ENCODE results near the gene SOX10.

SOX10 gene

DNA sequence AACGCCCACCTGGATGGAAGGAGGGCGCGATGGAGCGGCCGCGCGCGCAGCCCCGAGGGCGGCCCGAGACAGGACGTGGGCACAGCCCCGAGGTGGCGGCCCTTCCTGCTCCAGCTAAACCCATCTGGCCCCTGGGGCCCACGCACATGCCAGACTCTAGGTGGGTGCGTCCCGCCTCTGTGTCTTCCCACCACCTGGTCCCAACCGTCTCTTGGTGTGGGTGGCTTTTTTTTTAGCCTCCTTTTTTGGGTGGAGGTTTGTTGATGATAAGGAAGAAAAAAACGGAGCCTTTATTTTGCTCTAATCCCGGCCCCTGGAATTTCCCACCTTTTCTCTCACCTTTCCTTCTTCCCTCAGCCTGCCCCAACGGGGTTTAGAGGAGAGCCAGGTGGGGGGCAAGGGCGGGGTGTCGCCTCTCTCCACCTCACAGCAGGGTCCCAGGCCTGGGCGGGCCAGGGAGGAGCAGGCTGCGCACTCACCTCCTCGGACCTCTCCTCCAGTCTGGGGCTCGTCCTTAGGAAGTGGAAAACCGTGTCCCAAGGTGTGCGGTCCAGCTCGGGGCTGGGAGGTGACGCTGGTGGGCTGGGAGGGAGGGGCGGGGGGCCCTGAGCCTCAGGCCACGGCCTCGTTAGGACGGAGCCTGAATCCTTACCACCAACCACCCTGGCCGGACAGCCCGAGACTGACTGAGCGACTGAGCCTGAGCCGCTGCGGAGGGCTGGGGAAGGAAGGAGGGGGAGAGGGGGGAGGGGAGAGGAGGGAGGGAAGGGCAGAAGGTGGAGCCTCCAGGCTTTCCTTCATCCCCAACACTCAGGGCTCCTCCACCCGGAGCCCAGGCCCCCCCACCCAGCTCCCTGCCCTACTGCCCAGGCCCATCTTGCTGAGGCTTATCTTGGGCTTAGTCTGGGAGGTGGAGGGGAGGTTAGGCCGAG lies at the start of gene SOX10:
Gene SOX10, minus strand, starts transcription at position 696 of the 932 bp plus-strand sequence. CDS start 771 bp downstream, outside the sequence.
- DNase-seq: no peak

DNA sequence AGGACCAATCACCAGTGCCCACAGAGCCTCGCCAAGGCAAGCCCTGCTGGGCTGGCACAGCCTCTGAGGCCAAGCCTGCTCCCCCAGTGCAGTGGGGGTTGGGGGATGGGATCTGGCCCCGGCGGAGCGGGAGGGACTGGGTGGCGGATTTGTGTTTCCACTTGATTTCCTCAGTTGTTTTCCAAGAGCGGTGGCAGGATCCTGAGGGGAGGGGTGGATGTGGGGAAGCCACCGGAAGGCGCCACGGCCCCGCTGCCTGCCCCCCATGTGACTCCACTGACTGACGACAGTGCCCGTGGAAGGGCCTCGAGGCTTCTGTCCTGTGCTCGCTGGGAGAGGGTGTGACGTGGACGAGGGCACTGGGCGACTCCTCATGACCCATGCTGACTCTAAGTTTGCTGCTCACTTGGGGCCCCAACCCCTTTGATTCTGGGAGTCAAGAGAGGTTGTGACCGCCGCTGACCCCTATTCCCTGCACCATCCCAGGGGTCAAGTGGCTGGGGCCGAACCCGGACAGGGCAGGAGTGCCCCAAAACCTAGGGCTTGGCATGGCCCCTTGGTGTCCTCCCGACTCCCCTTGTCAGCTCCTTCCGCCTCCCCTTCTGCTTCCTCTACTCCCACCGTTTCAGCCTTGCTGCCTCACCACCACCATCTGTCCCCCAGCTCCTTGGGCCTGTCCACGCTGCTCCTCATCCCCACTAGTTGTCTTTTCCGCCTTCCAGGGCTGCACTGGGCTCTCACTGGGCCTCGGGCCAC lies 49.3 kb upstream of the SOX10 start:
- no peak for DNase-seq

DNA sequence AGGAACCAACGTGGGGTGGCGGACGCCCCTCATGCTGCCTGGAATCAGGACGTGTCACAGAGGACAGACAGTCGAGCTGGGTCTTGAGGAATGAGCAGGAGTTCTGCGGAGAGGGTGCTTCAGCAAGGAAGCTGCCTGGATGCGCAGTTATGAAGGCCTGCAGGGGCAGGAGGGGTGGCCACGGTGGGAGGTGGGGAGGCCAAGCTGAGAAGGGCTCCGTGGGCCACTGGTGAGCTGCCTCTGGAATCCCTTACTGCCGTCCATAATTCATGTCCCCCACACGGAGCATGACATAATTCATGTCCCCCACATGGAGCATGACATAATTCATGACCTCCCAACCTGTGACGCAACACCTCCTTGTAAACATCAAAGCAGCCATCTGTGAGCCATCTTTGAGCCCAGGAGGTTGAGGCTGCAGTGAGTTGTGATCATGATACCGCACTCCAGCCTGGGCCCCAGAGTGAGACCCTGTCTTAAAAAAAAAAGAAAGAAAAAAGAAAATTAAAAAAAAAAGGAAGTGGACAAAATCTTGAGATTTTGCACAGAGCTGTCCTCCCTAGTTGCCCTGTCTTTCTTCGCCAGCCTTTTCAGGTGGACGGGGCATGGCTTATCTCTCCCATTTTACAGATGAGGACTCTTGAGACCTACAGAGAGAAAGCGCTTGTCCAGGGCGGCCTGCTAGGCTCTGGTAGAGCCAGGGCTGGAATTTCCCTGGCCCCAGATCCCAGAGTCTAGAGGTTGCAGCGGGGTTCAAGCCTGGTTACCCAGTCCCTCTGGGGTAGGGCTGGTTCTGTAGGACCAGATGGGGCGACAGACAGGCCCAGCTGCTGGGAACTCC lies 48.5 kb upstream of the SOX10 start:
- no peak for DNase-seq

DNA sequence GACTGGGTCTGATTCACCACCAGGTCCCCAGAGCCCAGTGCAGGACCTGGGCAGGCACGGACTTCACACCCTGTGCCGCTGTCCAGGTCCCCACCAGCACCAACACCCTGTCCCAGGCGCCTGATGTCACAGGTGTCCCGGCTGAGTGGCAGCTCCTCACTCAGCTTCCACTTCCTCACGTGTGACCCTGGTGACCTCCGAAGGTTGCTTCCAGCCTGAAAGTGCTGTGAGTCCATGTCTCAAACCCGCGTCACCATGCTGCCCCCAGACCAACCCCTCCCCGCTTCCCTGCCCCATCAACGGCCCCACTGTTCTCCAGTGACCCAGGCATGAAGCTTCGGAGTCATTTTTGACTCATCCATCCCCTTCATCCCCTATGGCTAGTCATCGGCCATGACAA lies 47.1 kb upstream of the SOX10 start:
- DNase-seq: no peak

DNA sequence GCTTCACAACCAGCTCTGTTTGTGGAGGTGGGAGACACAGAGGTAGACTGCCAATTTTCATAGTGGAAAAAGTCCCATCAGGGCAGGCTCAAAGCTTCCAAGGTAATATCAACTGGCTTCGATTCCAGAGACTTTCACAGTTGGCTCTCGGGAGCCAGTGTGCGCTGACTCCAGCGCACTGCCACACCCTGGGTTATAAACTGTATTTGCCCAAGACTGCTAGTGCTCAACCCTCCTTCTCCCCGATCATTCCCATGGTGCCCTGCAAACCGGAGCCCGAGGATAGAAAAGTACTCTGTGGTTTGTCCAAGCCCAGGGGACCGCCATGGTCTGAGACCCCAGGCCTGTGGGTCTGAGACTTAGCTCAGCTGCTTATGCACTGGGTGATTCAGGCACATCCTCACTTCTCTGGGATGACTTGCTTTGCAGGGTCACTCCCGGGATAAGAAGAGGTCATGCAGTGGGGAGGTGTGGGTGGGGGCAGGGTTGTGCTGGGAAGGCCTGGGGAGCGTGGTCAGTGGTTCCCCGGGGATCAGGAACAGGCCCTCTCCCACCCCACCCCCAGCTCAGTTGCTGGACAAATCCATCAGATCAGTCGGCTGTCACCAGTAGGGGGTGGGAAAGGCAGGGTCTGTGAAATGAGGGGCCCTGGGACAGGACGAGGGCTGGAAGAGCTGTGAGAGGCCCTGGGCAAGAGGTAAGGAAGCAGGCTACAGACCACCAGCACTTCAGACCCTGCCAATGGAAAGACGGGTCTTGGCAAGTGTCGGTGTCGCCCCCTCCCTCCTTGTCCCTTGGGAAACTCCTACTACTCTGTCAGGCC lies 46.2 kb upstream of the SOX10 start:
- DNase-seq: no peak

DNA sequence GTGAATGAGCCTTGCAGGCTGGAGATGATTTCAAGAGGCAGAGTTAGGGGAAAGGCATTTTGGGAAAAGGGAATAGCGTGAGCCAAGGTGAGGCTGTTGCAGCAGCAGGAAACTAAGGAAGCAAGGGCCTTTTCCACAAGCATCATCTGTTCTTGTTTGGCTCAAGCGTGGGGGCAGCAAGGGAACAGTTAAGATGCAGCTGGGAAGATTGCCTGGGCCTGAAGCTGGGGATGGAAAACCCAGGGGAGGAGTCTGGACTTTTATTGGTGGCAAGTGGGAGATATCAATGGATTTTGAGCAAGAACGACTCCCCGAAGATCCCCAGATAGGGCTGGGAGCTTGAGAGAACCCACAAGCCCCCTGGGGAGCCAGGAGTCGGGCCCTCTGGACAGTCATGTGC lies 45.5 kb upstream of the SOX10 start:
- DNase-seq: no peak

DNA sequence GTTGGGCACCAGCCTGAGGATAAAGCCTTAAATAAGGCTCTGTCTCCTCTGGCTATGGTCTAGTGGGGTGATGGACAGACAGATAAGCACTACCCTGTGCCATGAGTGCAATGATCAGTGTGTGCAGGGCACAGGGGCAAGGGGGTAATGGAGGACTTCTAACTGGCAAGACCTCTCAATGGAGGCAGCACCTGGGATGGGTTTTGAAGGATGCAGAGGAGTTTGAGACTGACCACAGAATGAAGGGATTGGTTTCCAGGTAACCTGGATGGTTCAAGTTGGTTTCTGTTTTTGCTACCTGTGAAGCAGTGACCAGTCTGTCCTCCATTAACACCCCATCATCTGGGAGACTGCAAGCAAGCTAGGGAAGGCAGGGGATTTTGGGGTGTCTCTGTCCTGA lies 45.0 kb upstream of the SOX10 start:
- DNase-seq: no peak

DNA sequence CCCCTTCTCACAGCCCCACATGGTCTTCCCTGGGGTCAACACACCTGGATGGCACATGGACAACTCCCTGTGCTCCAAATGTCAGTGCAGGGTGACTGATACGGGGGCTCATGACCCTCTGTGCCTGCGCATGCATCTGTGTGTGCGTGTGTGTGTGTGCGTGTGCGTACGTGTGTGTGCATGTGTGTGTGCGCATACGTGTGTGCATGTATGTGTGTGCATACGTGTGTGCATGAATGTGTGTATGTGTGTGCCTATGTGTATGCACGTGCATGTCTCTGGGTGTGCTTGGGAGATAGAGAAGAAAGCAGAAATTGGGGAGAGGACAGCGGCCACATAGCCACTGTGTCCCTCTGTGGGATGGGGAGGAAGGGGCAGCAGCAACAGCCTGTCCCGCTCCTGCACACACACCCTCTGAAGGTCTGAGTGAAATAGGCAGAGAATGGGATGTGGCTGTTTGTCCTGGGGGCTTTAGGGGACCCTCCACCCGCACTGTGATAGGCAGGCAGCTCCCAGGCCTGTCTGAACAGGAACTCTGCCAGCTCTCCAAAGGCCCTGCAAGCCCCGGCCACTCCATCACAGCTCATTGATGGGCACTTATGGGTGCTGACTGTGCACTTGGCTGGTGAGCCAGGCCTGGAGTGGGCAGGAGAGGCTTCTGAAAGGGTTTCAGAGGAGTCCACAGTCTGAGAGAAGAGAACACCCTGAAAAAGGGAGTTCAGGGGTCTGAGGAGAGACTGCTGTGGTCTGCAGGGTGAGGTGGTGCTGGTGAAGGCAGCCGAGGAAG lies 44.2 kb upstream of the SOX10 start:
- no peak for DNase-seq

DNA sequence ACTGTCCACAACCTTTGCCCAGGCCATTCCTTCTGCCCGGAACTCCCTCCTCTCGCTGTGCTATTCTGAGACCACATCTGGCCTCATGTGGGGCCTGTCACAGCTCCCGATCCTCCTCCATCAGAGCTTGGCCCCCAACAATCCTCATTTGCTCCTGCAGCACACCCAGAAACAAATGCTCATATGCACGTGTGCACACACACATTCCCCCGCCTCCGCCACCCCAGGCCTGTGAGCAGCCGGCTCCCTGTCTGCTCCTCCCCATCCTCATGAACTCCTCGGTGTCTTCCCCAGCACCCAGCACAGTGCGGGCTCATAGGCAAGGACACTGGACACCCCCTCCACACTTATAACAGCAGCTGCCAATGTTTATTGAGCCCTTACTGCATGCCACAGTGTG lies 43.1 kb upstream of the SOX10 start:
- DNase-seq: no peak

DNA sequence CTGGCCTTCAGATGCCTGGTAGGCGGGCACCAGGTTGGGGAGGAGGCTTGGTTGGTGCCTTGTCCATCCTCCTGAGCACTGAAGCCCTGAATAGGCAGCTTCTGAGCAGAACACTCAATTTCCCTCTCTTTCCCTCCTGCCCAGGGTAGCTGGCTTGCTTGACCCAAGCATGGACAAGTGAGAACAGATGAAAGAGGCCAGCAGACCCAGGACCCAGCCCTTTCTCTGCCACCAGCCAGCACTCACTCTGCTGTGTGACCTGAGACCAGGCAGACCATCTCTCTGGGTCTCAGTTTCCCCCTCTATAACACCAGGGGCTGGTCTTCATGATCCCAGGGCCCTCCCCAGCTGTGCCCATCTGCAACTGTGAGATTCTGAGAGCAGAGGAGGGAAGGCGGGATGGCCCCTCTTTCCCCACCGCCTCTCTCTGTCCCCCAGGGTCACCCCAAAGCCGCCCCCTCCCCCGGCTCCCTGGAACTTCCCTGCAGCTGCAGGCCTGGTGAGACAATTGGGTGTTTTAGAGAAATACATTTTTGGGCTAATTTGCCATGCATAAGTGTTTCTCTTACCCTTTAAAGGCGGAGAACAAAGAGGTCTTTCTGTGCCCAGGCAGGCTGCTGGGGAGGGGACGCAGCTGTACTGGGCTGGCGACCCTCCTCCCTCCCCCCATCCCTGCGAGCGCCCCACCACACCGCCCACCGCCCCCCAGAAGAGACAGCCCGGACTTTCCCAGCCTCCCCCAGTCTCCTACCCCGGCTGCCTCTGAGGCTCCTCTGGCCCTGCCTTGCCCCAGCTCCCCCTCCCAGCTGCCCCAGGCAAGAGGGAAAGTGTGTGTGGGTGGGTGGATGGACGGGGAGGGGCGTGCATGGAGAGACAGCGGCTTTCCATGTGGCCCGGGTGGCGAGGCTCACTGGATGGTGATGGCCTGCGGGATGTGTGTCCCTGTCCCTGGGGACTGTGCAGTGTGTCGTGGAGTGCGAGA lies 42.1 kb upstream of the SOX10 start:
- DNase-seq: no peak

DNA sequence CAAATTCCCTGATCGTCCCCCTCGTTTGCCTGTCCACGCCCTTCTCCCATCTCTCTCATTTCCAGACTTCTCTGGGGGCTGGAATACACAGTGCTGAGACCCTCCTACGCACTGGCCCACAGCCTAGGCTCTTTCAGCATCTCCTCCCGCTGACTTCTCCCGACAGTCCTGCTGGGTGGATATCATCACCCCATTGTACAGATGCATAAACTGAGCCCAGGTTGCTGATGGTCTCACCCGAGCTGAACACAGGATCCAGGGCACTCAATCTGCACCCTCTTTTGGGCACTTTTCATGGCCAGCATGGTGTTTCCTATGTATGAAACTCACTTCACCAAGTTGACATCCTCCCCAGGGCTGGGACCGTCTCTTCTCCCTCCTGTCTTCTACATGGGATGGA lies 41.2 kb upstream of the SOX10 start:
- no peak for DNase-seq

DNA sequence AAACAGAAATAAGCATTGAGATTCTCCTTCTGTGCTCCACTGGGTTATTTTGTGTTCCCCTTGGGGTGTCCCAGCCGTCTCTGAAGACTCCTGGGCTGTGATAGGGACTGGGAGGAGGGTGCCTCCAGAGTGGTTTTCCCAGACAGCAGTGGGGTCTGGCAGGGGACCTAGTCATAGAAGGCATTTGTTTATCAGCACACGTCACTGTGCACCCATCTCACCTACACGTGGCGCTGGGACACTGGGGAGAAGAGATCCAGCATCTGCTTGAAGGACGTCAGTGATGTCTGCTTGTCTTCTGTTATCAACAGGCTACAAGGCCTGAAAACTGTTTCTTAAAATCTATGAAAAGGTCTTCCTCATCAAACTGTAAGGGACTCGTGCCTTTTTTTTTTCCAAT lies 38.7 kb upstream of the SOX10 start:
- no peak for DNase-seq

DNA sequence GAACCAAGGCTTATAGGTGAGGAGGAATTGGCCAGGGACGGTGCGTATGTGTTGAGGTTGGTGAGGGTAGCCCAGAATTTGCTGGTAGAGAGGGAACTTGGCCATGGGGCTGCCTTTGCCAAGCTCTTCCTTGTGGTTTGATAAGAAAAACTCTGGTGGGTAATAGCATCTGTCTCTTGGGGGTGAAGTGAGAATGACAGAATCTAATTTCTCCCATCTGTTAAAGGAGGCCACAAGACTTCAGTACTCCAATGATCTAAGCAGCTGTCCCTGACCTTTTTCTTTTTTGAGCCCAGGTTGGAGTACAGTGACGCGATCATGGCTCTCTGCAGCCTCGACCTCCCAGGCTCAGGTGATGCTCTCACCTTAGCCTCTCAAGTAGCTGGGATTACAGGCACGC lies 36.9 kb upstream of the SOX10 start:
- no peak for DNase-seq

DNA sequence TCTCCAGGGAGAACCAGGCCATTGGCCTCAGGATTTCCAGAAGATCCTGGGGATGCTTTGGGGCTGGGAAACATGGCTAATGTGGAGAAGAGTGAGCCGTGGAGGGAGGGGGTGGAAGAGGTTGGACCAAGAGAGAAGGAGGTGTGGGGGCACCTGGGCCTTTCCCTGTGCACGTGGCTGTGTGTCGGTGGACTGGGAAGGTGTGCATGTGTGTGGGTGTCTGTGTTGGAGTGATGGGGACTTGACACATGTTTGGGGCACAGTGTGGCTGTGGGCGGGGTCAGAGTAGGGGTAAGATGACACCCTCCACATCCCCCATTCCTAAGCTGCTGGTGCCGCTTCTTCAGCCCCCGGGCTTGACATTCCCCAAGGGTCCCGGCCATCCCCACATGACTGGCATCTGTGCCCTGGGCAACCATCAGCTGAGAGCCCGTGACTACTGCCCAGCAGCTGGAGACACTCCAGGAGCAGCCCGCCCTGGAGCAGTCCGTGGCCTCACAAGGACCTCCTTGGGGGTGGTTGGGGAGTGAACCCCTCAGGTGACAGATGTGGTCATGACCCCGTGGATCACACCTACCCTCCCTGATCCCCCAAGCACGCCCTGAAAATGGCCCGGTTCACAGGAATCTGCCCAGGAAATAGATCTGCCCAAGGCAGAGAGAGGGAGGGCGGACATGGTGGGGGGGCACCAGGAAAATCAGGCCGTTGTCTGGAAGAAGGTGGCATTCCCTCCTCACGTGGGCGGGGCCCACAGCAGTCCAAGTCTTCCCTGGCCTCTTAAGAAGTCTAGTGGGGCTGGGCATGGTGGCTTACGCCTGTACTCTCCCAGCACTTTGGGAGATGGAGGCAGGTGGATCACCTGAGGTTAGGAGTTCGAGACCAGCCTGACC lies 34.8 kb upstream of the SOX10 start:
- no peak for DNase-seq

DNA sequence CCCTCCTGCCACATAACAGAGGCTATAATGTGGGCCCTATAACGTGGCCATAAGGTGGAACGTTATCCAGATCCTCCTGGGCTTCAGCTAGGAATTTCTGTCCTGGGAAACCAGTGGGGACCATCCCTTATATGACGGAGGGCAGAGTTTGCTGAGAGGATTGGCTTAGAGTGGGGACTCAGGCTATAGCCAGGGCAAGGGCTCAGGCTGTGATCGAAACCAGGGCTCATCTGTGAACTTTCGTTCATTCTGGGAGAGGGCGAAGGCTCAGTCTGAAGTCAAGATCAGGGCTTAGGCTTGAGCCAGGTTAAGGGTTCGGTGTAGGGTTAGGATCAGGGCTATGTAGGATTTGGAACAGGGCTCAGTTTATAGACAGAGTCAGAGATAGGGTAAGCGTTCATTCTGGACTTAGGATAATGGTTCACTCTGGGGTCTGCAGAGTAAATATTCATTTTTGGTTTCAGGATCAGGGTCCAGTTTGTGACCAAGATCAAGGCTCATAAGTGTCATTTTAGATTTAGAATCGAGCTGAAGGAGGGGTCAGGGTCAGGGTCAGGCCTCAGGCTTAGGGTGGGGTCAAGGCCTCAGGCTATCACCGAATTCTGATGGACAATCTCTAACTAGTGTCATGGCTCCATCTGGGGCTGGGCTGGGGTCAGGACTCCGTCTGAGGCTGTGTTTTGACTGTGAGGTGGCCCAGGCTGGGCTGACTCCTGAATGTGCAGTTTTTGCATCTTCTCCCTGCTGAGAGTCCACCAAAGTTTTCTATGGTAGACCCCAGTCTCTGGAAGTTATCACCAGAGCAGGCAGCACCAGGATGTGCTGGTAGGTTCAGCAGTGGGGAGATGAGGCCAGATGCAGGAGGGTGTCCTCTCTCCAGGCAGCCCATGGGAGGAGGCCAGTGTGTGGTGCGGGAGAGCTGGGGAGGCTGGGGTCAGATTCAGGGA lies 33.9 kb upstream of the SOX10 start:
- no peak for DNase-seq

DNA sequence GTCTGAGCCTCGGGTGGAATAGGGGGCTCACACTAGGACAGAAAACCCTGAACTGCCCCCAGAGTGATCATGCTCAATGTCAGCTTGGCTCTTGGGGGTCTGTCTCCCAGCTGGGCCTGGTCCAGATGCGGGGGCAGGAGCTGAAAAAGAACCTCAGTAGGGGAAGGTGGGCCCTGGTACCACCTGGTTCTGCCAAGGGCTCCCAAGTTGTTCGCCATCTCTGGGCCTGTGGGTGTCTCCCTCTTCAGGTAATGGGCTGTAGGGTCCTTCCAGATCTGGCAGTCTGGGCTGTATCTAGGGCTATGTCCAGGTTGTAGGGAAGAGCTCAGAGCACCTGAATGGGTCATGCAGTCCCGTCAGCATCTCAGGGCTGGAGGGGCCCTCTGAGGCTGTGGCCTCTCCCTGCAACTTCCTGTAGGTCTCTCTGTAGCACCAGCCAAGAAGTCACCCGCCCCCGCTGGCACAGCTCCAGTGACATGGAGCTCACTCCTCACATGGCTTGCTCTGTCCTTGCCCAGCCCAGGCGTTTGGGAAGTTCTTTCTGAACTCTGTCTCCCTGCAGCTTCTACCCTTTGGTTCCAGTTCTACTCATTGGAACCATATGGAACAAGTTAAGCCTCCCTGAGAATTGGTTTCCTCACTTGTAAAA lies 33.0 kb upstream of the SOX10 start:
- no peak for DNase-seq
